Jurkat, Clone E6-1 (cell line): Measurements from ENCODE around the gene EPHA4.

Experiments used
- DNase-seq: peaks from one replicate; pipeline ENCODE4 v3.0.0-alpha.2; 2011; ENCODE audit warnings: low read depth, low spot score
- H3K4me3 ChIP-seq: 2 replicates; pipeline ENCODE4 v1.5.1; 2011; ENCODE audit warnings: mild to moderate bottlenecking, low read length, control low read depth, moderate library complexity

The EPHA4 gene

GRCh38 chr2:221428896-221429295 lies 143.2 kb downstream of the EPHA4 start:
- DNase-seq: no peak
- H3K4me3 ChIP-seq: no peak overlapping the region

DNA sequence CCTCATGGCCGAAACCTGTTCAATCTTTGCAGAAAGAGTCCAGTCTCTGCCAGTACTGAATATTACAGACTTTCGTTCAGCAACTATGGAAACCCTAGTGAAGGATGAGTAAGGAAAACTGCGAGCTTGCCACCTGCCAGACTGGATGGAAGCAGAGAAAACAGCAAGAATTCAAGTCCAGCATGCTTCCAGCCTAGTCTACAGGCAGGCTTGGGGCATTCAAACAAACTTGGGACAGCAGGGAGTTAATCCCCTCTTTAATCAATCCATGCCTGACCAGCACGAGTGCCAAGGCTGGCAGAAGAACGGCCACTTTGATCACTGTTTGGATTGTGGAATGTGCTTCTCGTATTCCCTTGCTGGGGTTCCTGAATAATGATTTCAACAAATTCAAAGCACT lies 145.2 kb downstream of the EPHA4 start:
- DNase-seq: no peak
- H3K4me3 ChIP-seq: no peak overlapping the region

DNA sequence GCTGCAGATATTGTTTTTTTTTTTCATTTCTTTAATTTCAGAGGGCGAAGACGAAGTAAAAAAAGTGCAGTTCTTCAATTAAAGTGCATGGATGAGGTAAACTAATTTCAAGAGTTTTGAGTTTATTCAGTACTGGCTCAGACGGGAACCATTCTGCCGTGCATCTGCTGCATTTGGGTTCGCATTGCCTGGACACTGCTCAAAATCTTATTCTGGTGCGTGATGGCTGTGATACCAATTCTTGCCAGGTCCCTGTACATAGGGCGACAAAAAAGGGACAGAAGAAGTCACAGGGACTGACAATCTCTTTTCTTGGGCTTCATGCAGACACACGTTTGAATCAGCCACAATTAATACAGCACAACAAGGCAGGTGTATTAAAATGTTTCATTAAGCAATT lies 146.2 kb downstream of the EPHA4 start:
- H3K4me3 ChIP-seq: no peak overlapping the region
- no peak for DNase-seq

DNA sequence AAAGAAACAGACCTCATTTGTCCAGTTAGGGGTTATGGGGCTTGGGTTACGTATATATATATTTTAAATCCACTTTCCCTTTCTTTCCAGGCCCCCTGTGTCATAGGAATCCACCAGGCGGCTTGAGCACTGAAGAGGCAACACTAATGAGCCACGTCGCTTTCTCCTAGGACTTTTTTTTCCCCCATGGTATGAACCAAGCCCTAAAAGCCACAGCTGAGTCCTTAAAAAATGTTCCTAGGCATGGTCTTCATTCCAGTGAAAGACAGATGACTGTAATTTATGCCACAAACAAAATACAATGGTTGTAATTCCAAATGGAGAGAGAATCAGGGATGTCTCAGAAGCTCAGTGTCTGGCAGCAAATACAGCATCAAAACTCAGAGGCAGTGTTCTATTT lies 146.8 kb downstream of the EPHA4 start:
- no peak overlapping the region for H3K4me3 ChIP-seq
- no peak for DNase-seq

- H3K4me3 ChIP-seq: no peak overlapping the region
- DNase-seq: no peak
These were observed 148.8 kb downstream of the EPHA4 start for GRCh38 chr2:221423210-221423804.

GRCh38 chr2:221422516-221423209 lies 149.4 kb downstream of the EPHA4 start:
- DNase-seq: no peak
- H3K4me3 ChIP-seq: no peak overlapping the region

- H3K4me3 ChIP-seq: no peak overlapping the region
- peak; percentile 23 for DNase-seq
These were observed 151.9 kb downstream of the EPHA4 start for GRCh38 chr2:221420245-221420644.

GRCh38 chr2:221415789-221416188 lies 156.3 kb downstream of the EPHA4 start:
- no peak overlapping the region for H3K4me3 ChIP-seq
- no peak for DNase-seq

DNA sequence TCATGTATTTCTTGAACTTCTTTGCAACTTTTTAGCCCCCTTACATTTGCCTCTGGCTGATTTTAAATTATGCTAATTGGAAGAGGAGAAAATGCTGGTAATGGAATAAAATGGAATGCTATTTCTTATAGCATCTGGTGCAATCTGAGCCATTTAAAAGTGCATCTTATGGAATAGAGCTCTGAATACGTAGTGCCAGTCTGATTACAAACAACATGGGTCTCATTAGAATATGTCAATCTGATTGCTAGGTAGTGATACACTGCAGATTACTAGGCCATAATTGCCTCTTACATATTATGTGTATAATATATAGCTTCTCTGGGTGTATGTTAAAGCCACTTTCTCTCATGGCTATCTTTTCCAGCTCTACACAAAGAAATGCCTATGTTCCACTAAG lies 159.1 kb downstream of the EPHA4 start:
- DNase-seq: no peak
- no peak overlapping the region for H3K4me3 ChIP-seq

GRCh38 chr2:221410487-221410886 lies 161.6 kb downstream of the EPHA4 start:
- H3K4me3 ChIP-seq: no peak overlapping the region
- DNase-seq: no peak

DNA sequence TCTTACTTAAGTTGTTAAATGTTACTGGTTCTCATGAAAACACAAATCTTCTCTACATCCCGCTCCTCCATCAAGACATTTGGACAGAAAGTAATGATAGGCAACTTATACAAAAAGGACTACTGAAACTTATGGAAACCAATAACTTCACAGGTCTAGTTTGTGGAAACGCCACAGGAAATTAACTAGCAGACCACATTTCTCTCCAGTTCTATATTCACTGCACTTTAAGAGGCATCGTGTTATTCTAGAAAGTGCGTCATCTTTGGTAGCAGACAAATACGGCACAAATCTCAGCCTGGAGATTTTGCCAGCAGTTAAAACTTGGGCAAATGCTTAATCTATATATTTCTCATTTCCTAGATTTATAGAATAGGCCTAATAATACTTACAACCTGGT lies 164.3 kb downstream of the EPHA4 start:
- no peak overlapping the region for H3K4me3 ChIP-seq
- no peak for DNase-seq

DNA sequence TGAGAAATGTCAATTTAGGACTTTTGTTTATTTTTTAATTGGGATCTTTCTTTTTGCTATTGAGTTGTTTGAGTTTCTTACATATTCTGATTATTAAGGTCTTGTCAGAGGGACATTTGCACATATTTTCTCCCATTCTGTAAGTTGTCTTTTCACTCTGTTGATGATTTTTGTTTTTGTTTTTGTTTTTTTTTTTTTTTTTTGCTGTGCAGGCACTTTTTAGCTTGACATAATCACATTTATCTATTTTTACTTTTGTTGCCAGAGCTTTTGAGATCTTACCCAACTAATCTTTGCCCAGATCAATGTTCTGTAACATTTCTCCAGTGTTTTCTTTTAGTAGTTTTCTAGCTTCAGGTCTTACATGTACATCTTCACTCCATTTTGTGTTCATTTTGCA lies 166.6 kb downstream of the EPHA4 start:
- no peak for DNase-seq
- H3K4me3 ChIP-seq: no peak overlapping the region

DNA sequence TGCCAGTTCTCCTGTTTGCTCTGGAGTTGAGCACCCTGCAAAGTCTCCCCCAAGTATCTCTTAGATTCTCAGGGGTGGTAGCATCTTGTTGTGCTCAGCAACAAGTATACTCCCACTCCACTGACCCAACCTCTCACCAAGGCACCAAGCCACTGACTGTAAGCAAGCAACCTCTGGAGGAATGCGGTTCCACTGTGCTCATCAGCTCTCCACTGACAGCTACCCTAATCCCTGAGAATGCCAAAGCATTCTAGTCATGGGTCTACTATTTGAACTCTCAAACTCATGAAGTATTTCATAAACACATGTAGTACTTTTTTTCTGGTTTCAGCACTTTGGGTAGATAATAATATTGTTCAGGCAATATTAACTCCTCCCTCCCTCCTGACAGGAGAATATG lies 170.0 kb downstream of the EPHA4 start:
- DNase-seq: no peak
- no peak overlapping the region for H3K4me3 ChIP-seq

GRCh38 chr2:221400411-221400810 lies 171.7 kb downstream of the EPHA4 start:
- H3K4me3 ChIP-seq: no peak overlapping the region
- DNase-seq: no peak

GRCh38 chr2:221399183-221399582 lies 172.9 kb downstream of the EPHA4 start:
- no peak overlapping the region for H3K4me3 ChIP-seq
- DNase-seq: no peak

- no peak overlapping the region for H3K4me3 ChIP-seq
- DNase-seq: no peak
These were observed 174.9 kb downstream of the EPHA4 start for GRCh38 chr2:221397187-221397586.

- DNase-seq: no peak
- no peak overlapping the region for H3K4me3 ChIP-seq
These were observed 179.7 kb downstream of the EPHA4 start for GRCh38 chr2:221392228-221392881.

DNA sequence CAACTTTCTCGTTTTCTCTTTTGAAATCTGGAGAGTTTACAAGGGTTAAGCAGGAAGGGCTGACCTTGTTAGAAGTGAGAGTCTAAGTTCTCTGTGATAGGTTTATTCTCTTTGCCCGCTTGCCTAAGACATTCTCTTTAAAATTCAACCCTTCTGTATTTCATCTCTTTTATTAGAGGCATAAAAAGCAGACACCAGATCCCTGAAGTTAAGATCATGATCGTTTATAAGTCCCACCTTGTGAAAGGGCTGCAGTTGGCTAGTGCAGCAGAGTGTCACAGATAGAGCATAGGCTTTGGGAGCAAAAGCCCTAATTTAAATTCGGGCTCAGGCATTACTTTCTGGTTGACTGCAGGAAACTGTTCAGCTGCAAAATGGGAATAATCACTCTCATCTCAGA lies 181.2 kb downstream of the EPHA4 start:
- DNase-seq: no peak
- no peak overlapping the region for H3K4me3 ChIP-seq

DNA sequence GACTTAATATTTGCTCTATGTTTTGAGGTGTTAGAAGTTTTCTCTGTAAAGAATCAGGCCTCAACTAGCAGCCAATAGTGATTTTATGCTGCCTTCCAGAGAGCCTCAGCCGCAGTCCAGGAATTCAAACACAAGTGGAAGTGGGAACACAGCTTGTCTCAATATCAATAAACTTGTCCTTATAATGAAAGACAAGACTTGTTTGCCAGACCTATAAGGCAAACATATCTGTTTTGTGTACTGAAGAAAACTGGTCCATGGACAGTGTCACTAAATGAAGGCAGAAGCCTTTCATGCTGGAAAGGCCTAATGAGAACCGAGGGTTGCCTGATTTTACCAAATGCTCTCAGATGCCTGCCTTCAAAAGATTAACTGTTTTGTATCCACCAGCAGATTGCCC lies 182.2 kb downstream of the EPHA4 start:
- no peak for DNase-seq

DNA sequence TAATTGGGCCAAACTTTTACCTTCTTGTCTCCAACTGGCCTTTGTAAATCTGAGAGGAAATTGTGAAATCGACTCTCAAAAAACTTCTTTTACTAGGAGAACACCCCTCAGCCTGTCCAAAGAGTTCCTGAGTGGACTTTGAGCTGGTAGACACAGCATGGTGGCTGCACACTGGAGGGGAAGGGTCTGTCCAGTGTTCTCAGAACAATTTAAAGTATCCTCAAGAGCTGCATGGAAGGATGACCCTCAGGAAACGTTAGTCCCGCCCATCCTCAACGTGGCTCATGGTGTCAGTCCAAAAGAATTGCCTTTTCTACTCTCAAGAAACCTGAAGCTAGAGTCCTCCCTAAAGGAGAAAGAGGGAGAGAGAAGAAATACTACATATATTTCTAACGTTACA lies 182.7 kb downstream of the EPHA4 start:
- H3K4me3 ChIP-seq: no peak overlapping the region
- DNase-seq: no peak

More for the DNA sequence above, 182.2 kb downstream of the EPHA4 start:
- H3K4me3 ChIP-seq: no peak overlapping the region

- no peak for DNase-seq
These were observed 183.2 kb downstream of the EPHA4 start for GRCh38 chr2:221388891-221389290.

More at GRCh38 chr2:221388891-221389290, 183.2 kb downstream of the EPHA4 start:
- no peak overlapping the region for H3K4me3 ChIP-seq
